HEK293 (cell line): ENCODE results near the gene QDPR.

Experiments used
- PATZ1 ChIP-seq: fragments of 450-650 bp; formaldehyde crosslinking; IDR thresholded peaks from 2 replicates; pipeline ENCODE4 v1.5.1; 2016; ENCODE audit warnings: missing biosample characterization, missing genetic modification characterization
- PRDM1 ChIP-seq: fragments of 450-650 bp; formaldehyde crosslinking; IDR thresholded peaks from 2 replicates; pipeline ENCODE4; 2016; ENCODE audit warnings: missing biosample characterization, missing genetic modification characterization
- ZNF335 ChIP-seq: fragments of 450-650 bp; formaldehyde crosslinking; conservative IDR thresholded peaks from 2 replicates; pipeline ENCODE4 v1.5.1; 2016; ENCODE audit warnings: missing biosample characterization, missing genetic modification characterization
- ZNF776 ChIP-seq: fragments of 450-650 bp; formaldehyde crosslinking; IDR thresholded peaks from 2 replicates; pipeline ENCODE4 v1.5.0; 2017; ENCODE audit warnings: missing biosample characterization, missing genetic modification characterization, borderline replicate concordance
- TF ChIP-seq, protein P1 (sequence below): IDR thresholded peaks from 2 replicates; pipeline ENCODE4 v1.6.1; 2011; ENCODE audit warnings: mild to moderate bottlenecking, low read depth, low read length, borderline replicate concordance
- TF ChIP-seq, protein P2 (sequence below): fragments of 450-650 bp; formaldehyde crosslinking; IDR thresholded peaks from 2 replicates; pipeline ENCODE4 v1.5.1; 2016; ENCODE audit warnings: missing biosample characterization, missing genetic modification characterization

DNA sequence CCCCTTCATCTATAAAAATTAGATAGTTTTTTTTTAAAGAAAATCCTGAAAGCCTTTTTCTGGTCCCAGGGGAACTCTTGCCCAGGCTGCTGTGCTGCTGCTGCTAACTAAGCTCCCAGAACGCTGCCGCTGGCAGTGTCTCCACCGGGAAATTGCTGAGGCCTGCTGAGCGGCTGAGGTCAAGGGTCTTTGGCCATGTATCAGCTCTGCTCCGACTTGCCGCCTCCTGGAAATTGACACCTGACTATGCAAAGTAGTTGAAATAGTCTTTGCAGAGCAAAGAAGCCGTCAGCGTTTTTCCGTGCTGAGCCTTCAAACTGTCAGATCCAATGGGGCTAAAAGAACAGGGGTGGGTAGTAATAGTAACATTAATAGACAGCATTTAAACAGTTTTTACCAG lies 839 bp downstream of the QDPR start:
- no peak for TF ChIP-seq PRDM1 (tag by site-specific recombination)
- TF ChIP-seq, protein P1, sequence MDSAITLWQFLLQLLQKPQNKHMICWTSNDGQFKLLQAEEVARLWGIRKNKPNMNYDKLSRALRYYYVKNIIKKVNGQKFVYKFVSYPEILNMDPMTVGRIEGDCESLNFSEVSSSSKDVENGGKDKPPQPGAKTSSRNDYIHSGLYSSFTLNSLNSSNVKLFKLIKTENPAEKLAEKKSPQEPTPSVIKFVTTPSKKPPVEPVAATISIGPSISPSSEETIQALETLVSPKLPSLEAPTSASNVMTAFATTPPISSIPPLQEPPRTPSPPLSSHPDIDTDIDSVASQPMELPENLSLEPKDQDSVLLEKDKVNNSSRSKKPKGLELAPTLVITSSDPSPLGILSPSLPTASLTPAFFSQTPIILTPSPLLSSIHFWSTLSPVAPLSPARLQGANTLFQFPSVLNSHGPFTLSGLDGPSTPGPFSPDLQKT = no peak
- TF ChIP-seq, protein P2, sequence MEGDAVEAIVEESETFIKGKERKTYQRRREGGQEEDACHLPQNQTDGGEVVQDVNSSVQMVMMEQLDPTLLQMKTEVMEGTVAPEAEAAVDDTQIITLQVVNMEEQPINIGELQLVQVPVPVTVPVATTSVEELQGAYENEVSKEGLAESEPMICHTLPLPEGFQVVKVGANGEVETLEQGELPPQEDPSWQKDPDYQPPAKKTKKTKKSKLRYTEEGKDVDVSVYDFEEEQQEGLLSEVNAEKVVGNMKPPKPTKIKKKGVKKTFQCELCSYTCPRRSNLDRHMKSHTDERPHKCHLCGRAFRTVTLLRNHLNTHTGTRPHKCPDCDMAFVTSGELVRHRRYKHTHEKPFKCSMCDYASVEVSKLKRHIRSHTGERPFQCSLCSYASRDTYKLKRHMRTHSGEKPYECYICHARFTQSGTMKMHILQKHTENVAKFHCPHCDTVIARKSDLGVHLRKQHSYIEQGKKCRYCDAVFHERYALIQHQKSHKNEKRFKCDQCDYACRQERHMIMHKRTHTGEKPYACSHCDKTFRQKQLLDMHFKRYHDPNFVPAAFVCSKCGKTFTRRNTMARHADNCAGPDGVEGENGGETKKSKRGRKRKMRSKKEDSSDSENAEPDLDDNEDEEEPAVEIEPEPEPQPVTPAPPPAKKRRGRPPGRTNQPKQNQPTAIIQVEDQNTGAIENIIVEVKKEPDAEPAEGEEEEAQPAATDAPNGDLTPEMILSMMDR (tag by site-specific recombination) = no peak
- TF ChIP-seq PATZ1 (tag by site-specific recombination) = no peak
- no peak for TF ChIP-seq ZNF335 (tag by site-specific recombination)
- no peak for TF ChIP-seq ZNF776 (tag by site-specific recombination)
